Stimulated activated CD8-positive, alpha-beta memory T cell treated with anti-CD3 and anti-CD28 coated beads, Interleukin-15, amount 100 ng/mL, for 24 hours (primary cell): ENCODE measurements around the gene GXYLT1.
"Not testable (repeated sequence)": the region's sequence is repeated elsewhere in the genome, so short reads cannot be mapped to it uniquely, and the experiment has no call there.

ENCODE experiments used
- DNase-seq: peaks from one replicate; pipeline ENCODE4 v3.0.0-alpha.2; 2020; ENCODE audit warnings: low read depth

GXYLT1 gene

GRCh38 chr12:42097971-42098370 lies 46.7 kb downstream of the GXYLT1 start:
- no peak for DNase-seq

- no peak for DNase-seq
Measured at GRCh38 chr12:42094277-42094676, 50.4 kb downstream of the GXYLT1 start.

- no peak for DNase-seq
Measured at GRCh38 chr12:42091769-42092168, 52.9 kb downstream of the GXYLT1 start.

- no peak for DNase-seq
Measured at GRCh38 chr12:42090899-42091298, 53.8 kb downstream of the GXYLT1 start.

- DNase-seq = no peak
Measured at GRCh38 chr12:42086031-42086430, 58.6 kb downstream of the GXYLT1 start.

GRCh38 chr12:42085594-42085993 lies 59.1 kb downstream of the GXYLT1 start:
- no peak for DNase-seq

- no peak for DNase-seq
Measured at GRCh38 chr12:42084522-42084921, 60.2 kb downstream of the GXYLT1 start.

- no peak for DNase-seq
Measured at GRCh38 chr12:42076976-42077375, 67.7 kb downstream of the GXYLT1 start.

- DNase-seq = no peak
Measured at GRCh38 chr12:42070036-42070435, 74.6 kb downstream of the GXYLT1 start.

- no peak for DNase-seq
Measured at GRCh38 chr12:42059127-42059526, 85.5 kb downstream of the GXYLT1 start.

GRCh38 chr12:42056130-42056529 lies 88.5 kb downstream of the GXYLT1 start:
- DNase-seq = no peak

- DNase-seq = no peak
Measured at GRCh38 chr12:42053456-42053855, 91.2 kb downstream of the GXYLT1 start.

- not testable (repeated sequence) for DNase-seq
Measured at GRCh38 chr12:42048980-42049379, 95.7 kb downstream of the GXYLT1 start.

- DNase-seq = no peak
Measured at GRCh38 chr12:42039577-42039976, 105.1 kb downstream of the GXYLT1 start.

- no peak for DNase-seq
Measured at GRCh38 chr12:42039176-42039575, 105.5 kb downstream of the GXYLT1 start.

- no peak for DNase-seq
Measured at GRCh38 chr12:42031847-42032564, 112.7 kb downstream of the GXYLT1 start.
